AG04449 (cell line): ENCODE data around the gene FRMD4B.

Experiments
- CTCF ChIA-PET: fragments of 350-600 bp; formaldehyde crosslinking; extraction: SDS; loops from one replicate; lab custom pipeline; 2021; ENCODE audit warnings: antibody characterized with exemption; lab: Yijun Ruan, JAX
- POLR2A ChIA-PET: fragments of 400-600, 350-600 bp; formaldehyde crosslinking; extraction: SDS; loops from one replicate; lab custom pipeline; 2020; ENCODE audit warnings: antibody characterized with exemption, inconsistent platforms; lab: Yijun Ruan, JAX
- DNase-seq: peaks from one replicate; pipeline ENCODE4 v3.0.0-alpha.2; 2010; ENCODE audit warnings: low read depth, low spot score
- H3K4me3 ChIP-seq: 2 replicates; pipeline ENCODE4 v1.5.1; 2011; ENCODE audit warnings: low read depth, mild to moderate bottlenecking, control low read depth, low read length
- CTCF ChIP-seq: IDR thresholded peaks from one replicate; pipeline ENCODE4 v1.5.1; 2011; ENCODE audit warnings: mild to moderate bottlenecking, moderate library complexity, low read length, control low read depth, inconsistent platforms; ENCODE audit not compliant: insufficient read depth; ENCODE audit errors: missing control alignments

The FRMD4B gene

GRCh38 chr3:69144631-69145245 is 241.2 kb downstream of the FRMD4B start:
- ChIA-PET POLR2A (no interaction called here), CTCF (interaction anchor here (0.6 to 2.7 kb wide), 7 partner anchors 16 to 296 kb away, joined by 3 to 12 read pairs (median 4); no protein-coding TSS in a partner anchor)
- DNase-seq, result no peak

GRCh38 chr3:69143612-69144011 is 242.3 kb downstream of the FRMD4B start:
- DNase-seq, result no peak
- TF ChIP-seq CTCF, result no peak
- no peak overlapping the region for H3K4me3 ChIP-seq
- ChIA-PET POLR2A (no interaction called here), CTCF (no interaction called here)

More at GRCh38 chr3:69144631-69145245, 241.2 kb downstream of the FRMD4B start:
- TF ChIP-seq CTCF, result no peak
- H3K4me3 ChIP-seq, result no peak overlapping the region

- H3K4me3 ChIP-seq, result no peak overlapping the region
- DNase-seq, result no peak
- no peak for TF ChIP-seq CTCF
- ChIA-PET CTCF (interaction anchor here (1.1 kb wide), 1 partner anchor 23 kb away, joined by 3 read pairs; no protein-coding TSS in a partner anchor), POLR2A (no interaction called here)
Measured at GRCh38 chr3:69142797-69143454, 243.0 kb downstream of the FRMD4B start.

GRCh38 chr3:69142090-69142489 is 243.8 kb downstream of the FRMD4B start:
- POLR2A ChIA-PET, result no interaction called here
- CTCF ChIA-PET, result interaction anchor here (1.1 kb wide), 1 partner anchor 22 kb away, joined by 3 read pairs; no protein-coding TSS in a partner anchor
- no peak for DNase-seq

GRCh38 chr3:69141313-69141712 is 244.6 kb downstream of the FRMD4B start:
- TF ChIP-seq CTCF, result no peak
- DNase-seq, result no peak
- ChIA-PET CTCF (interaction anchor here (1.1 to 2.0 kb wide), 3 partner anchors 17 to 194 kb away, joined by 3 to 10 read pairs (median 8); no protein-coding TSS in a partner anchor), POLR2A (no interaction called here)
- H3K4me3 ChIP-seq, result no peak overlapping the region

More at GRCh38 chr3:69142090-69142489, 243.8 kb downstream of the FRMD4B start:
- H3K4me3 ChIP-seq, result no peak overlapping the region
- TF ChIP-seq CTCF, result no peak

- no peak overlapping the region for H3K4me3 ChIP-seq
- ChIA-PET POLR2A (no interaction called here), CTCF (interaction anchor here (1.2 to 2.3 kb wide), 3 partner anchors 17 to 24 kb away, joined by 5 to 8 read pairs (median 6); no protein-coding TSS in a partner anchor)
- DNase-seq, result no peak
- no peak for TF ChIP-seq CTCF
Measured at GRCh38 chr3:69137412-69137811, 248.5 kb downstream of the FRMD4B start.
